Measurements from ENCODE around the gene HYKK. TPM values are rescaled to one million over a fixed set of nuclear protein-coding genes. Genes with fewer than 3 reads are reported as not detected.

Gene HYKK
- total and polyA plus RNA-seq, 2 of the 13 experiments (the other 11 are each of a cell fraction or from before 2014, with no cell fraction given), result 3.5 to 5.4 TPM

DNA sequence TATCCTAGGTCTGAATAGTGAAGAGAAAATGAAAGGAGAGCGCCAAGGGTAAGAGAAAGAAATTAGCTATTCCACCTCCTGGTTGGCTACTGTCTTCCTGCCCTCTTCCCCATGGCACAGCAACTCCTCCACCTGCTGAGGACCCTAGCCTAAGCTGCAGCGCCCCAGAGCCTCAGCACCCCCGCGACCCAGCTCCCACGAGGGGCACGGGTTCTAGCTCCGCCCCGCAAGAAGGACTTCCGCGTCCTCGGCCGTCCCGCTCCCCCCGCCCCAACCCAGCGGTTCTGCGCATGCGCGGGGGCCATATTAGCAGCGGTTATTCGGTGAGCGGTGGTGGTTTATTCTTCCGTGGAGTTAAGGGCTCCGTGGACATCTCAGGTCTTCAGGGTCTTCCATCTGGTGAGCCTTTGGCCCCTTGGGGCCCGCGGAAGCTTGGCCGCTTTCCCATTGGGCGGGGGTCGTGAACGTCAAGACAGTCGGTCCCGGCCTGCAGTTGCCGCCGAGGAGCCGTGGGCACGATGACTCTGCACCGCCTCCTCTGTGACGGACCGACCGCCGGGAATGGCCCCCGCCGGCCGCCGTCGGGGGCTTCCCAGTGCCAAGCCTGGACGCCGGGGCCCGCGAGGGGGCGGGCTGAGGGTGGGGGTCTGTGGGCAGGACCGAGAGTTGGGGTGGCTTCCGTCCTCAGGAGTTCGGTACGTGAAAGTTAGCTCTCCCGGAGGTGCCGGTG, 32.9 kb downstream of the HYKK start, which contains the start of gene PSMA4 (continued):
- no peak for TF ChIP-seq ZIK1 (CRISPR knock-in tag; IDR thresholded peaks at IDR 0.05; ENCODE audit: borderline replicate concordance, low read depth)
- TF ChIP-seq ZNF672 (CRISPR knock-in tag; IDR thresholded peaks at IDR 0.05), result no peak
- TF ChIP-seq PPARG (CRISPR knock-in tag; conservative IDR thresholded peaks at IDR 0.05), result 0 out of 2 replicates have a peak, but pooled peaks have one; percentile 49
- TF ChIP-seq, protein P1, sequence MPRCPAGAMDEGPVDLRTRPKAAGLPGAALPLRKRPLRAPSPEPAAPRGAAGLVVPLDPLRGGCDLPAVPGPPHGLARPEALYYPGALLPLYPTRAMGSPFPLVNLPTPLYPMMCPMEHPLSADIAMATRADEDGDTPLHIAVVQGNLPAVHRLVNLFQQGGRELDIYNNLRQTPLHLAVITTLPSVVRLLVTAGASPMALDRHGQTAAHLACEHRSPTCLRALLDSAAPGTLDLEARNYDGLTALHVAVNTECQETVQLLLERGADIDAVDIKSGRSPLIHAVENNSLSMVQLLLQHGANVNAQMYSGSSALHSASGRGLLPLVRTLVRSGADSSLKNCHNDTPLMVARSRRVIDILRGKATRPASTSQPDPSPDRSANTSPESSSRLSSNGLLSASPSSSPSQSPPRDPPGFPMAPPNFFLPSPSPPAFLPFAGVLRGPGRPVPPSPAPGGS (CRISPR knock-in tag; IDR thresholded peaks at IDR 0.05), result no peak; the same call in 1 of the 2 replicates
- TF ChIP-seq, protein P2, sequence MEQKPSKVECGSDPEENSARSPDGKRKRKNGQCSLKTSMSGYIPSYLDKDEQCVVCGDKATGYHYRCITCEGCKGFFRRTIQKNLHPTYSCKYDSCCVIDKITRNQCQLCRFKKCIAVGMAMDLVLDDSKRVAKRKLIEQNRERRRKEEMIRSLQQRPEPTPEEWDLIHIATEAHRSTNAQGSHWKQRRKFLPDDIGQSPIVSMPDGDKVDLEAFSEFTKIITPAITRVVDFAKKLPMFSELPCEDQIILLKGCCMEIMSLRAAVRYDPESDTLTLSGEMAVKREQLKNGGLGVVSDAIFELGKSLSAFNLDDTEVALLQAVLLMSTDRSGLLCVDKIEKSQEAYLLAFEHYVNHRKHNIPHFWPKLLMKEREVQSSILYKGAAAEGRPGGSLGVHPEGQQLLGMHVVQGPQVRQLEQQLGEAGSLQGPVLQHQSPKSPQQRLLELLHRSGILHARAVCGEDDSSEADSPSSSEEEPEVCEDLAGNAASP (CRISPR knock-in tag; IDR thresholded peaks at IDR 0.05; ENCODE audit: borderline replicate concordance), result peak; percentile 57; the same call in 1 of the 2 replicates
- TF ChIP-seq YEATS2 (CRISPR knock-in tag; IDR thresholded peaks at IDR 0.05; ENCODE audit: borderline replicate concordance), result peak; percentile 67
- TF ChIP-seq, protein P3, sequence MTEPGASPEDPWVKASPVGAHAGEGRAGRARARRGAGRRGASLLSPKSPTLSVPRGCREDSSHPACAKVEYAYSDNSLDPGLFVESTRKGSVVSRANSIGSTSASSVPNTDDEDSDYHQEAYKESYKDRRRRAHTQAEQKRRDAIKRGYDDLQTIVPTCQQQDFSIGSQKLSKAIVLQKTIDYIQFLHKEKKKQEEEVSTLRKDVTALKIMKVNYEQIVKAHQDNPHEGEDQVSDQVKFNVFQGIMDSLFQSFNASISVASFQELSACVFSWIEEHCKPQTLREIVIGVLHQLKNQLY (CRISPR knock-in tag; IDR thresholded peaks at IDR 0.05), result no peak
- TF ChIP-seq AGO2 (optimal IDR thresholded peaks at IDR 0.05; ENCODE audit: low read depth, low read length), result peak; percentile 74
- peak; percentile 69; the same call in 1 of the 2 replicates for TF ChIP-seq ZNF746 (CRISPR knock-in tag; IDR thresholded peaks at IDR 0.05)
- TF ChIP-seq TBX3 (IDR thresholded peaks at IDR 0.05; ENCODE audit: borderline replicate concordance), result no peak
- TF ChIP-seq RXRA (CRISPR knock-in tag; IDR thresholded peaks at IDR 0.05), result no peak
- TF ChIP-seq WIZ (CRISPR knock-in tag; IDR thresholded peaks at IDR 0.05), result no peak
- TF ChIP-seq, protein P4, sequence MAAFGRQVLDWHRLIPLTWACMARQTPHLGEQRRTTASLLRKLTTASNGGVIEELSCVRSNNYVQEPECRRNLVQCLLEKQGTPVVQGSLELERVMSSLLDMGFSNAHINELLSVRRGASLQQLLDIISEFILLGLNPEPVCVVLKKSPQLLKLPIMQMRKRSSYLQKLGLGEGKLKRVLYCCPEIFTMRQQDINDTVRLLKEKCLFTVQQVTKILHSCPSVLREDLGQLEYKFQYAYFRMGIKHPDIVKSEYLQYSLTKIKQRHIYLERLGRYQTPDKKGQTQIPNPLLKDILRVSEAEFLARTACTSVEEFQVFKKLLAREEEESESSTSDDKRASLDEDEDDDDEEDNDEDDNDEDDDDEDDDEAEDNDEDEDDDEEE (CRISPR knock-in tag; IDR thresholded peaks at IDR 0.05), result no peak
- TF ChIP-seq NPAS2 (CRISPR knock-in tag; IDR thresholded peaks at IDR 0.05; ENCODE audit: borderline replicate concordance), result no peak
- TF ChIP-seq DNMT3B (CRISPR knock-in tag; conservative IDR thresholded peaks at IDR 0.05), result 0 out of 2 replicates have a peak, but pooled peaks have one; percentile 18
- peak; percentile 83 for TF ChIP-seq ELF3 (CRISPR knock-in tag; IDR thresholded peaks at IDR 0.05)
- TF ChIP-seq ZFP37 (CRISPR knock-in tag; IDR thresholded peaks at IDR 0.05; ENCODE audit: borderline replicate concordance), result no peak
- TF ChIP-seq FOXK2 (IDR thresholded peaks at IDR 0.05), result no peak
- no peak for TF ChIP-seq NFYB (CRISPR knock-in tag; IDR thresholded peaks at IDR 0.05)
- no peak for TF ChIP-seq MATR3 (CRISPR knock-in tag; IDR thresholded peaks at IDR 0.05)
- TF ChIP-seq ZNF747 (CRISPR knock-in tag; IDR thresholded peaks at IDR 0.05; ENCODE audit: borderline replicate concordance), result peak; percentile 87
- no peak for TF ChIP-seq STAT5B (CRISPR knock-in tag; IDR thresholded peaks at IDR 0.05)
- no peak for TF ChIP-seq CEBPB (IDR thresholded peaks at IDR 0.05; ENCODE audit: borderline replicate concordance, low read depth, low read length)
- TF ChIP-seq ZFYVE20 (CRISPR knock-in tag; IDR thresholded peaks at IDR 0.05; ENCODE audit: borderline replicate concordance, low read depth), result no peak
- TF ChIP-seq, protein P5, sequence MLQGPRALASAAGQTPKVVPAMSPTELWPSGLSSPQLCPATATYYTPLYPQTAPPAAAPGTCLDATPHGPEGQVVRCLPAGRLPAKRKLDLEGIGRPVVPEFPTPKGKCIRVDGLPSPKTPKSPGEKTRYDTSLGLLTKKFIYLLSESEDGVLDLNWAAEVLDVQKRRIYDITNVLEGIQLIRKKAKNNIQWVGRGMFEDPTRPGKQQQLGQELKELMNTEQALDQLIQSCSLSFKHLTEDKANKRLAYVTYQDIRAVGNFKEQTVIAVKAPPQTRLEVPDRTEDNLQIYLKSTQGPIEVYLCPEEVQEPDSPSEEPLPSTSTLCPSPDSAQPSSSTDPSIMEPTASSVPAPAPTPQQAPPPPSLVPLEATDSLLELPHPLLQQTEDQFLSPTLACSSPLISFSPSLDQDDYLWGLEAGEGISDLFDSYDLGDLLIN (CRISPR knock-in tag; IDR thresholded peaks at IDR 0.05; ENCODE audit: borderline replicate concordance), result peak; percentile 29; the same call in 1 of the 2 replicates
- no peak for TF ChIP-seq HMG20A (CRISPR knock-in tag; IDR thresholded peaks at IDR 0.05; ENCODE audit: borderline replicate concordance)

Data from HepG2 (cell line).